AG10803 (cell line): Measurements from ENCODE around the gene TOR3A.
A peak's percentile ranks its signal among the peaks of the same experiment; 100 is the strongest.

Experiments used
- DNase-seq: peaks from one replicate; pipeline ENCODE4 v3.0.0; 2010; ENCODE audit warnings: low read depth
- H3K4me3 ChIP-seq: 2 replicates; pipeline ENCODE4 v1.5.1; 2011; ENCODE audit warnings: mild to moderate bottlenecking, low read length, control low read depth
- CTCF ChIP-seq: conservative IDR thresholded peaks from 2 replicates; pipeline ENCODE4 v1.5.1; 2011; ENCODE audit warnings: mild to moderate bottlenecking, low read length, control low read depth, inconsistent platforms

The TOR3A gene

DNA sequence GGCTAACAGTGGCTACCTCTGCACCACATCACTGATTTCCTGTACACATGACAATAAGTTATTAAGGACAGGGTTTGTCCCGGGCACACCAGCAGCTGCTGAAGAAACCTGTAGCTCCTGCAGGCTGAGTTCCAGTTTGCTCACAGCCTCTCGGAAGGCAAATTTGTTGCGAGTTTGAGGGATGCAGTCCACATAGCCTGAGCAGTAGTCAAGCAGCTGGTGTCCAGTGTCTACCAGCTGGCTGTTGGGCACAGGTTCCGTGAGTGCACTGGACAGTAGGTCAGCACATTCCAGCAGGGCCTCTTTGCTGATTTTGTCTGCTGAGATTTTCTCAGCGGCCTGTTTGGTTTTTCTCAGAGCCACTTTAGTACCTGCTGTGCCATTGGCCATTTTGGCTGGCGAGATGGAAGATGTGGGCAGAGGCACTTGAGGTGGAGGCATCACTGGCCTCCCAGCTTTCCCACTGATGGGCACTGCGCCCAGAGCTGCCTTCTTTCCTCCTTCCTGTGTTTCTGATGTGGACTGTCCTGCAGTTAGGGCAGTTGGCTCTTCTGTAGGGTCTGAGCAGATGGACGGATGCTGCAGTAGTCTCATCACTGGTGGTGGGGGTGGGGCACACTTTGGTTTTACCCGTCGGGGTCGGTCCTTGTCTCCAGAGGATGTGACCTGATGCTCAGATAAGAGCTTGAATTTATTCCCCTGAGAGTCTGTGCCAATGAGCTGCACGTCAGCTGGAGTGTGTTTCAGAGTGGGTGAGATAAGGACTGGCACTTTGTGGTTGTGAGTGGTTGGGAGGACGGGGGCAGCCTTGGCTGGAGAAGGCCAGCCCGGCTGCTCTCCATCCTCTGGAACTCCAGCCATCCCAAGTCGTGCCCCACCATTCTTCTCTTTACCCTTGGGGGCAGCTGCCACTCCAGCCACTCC lies 26.1 kb downstream of the TOR3A start:
- TF ChIP-seq CTCF, result no peak
- no peak overlapping the region for H3K4me3 ChIP-seq
- no peak for DNase-seq

DNA sequence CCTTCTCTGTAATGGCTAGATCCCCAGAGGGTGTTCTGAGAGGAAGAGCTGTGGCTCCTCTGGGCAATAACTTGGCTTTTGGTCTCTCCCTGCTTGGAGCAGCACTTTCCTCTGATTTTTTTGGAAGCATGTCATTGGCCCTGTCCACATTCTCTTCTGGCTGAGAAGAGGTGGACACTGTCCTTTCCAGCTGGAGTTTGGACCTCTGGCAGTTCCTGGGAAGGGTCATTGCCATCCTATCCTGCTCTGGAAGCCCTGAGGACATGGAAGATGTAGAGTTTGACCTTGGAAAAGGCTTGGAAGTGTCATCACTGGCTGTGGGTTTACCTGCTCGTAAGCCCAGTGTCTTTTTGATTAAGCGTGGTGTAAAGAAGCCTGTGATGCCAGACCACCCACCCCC lies 26.8 kb downstream of the TOR3A start:
- no peak overlapping the region for H3K4me3 ChIP-seq
- no peak for DNase-seq
- no peak for TF ChIP-seq CTCF

DNA sequence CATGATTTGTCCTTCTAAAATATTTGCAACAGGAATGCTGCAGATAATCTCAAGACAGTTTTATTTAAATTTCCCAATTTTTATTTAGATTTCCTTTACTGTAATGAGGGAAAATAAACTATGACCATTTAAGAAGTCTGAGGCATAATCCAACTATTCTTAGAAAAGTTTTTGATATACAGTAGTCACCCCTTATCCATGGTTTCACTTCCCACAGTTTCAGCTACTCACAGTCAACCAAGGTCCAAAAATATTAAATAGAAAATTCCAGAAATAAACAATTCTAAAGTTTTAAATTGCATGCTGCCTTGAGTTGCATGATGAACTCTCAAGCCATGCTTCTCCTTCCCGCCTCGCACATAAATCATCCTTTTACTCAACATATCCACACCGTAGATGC lies 33.3 kb downstream of the TOR3A start:
- no peak for TF ChIP-seq CTCF
- no peak for DNase-seq
- H3K4me3 ChIP-seq, result no peak overlapping the region

DNA sequence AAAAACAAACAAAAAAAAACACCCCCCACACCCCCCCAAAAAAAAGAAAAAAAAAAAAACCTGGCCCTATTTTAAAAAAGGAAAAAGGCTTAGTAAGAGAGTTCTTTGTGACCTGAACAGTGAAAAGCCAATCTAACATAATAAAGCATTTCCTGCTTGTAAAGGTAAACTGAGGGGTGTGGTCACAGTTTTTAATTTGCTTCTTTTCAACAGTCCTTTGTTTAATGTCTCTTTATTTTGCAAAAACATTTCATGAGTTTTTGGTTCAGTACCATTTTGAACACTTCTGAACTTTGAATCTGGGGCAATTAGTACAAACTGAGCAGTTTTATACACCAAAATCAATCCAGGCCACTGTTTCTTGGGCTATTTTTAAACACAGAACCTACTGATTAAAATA lies 37.6 kb downstream of the TOR3A start:
- no peak for DNase-seq
- H3K4me3 ChIP-seq, result no peak overlapping the region
- TF ChIP-seq CTCF, result no peak

DNA sequence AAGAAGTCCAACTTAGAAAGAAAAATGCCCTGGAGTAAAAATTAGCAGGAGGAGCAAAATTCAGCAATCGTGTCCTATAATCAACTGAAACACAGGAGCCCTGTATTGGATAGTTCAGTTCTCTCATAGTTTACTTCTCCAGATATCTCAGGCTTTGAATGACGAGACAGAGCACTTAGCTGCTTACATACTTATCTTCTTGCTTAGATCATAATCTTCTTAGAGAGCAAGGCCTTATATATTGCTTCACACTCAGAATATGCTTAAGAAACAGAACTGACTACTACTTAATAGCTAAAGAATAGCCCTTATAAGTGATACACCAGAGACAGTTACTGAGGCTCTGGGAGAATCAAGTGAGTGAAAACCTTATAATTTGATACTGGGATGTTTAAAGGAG lies 38.9 kb downstream of the TOR3A start:
- no peak overlapping the region for H3K4me3 ChIP-seq
- TF ChIP-seq CTCF, result no peak
- no peak for DNase-seq

DNA sequence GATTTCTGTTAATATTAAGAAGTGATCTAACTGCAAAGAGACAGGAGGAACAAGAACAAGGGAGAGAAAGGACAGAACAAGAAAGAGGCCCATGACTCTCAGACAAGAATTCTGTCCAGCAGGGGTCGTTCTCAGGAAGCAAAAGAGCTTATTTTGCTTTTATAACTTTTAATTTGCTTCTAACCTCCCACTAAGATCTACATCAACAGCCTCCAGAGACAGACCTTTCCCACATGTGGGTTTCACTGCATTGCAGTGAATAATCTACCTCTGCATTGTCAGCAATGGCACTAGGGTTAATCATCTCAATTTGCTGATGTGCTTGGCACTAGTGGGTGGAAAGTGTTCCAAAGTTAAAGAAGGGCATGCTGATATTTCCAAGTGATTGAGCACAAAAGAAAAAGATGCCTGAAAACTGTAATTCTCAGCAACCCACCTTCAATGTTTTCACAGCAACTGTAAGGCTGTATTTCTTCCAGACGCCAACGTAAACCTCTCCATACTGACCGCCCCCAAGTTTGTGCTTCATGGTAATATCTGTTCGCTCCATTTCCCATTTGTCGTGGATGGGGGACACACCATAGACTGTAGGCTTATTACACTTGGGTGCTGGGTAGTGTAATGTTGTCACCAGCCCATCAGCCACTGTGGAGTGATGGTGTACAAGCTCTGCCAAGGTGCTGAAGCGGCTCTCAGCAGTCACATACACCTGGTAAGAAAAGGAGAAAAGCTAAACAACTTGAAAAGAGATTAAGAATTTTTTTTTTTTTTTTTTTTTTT lies 39.5 kb downstream of the TOR3A start:
- no peak overlapping the region for H3K4me3 ChIP-seq
- DNase-seq, result peak; percentile 71
- peak; percentile 72 for TF ChIP-seq CTCF
